Thoracic aorta (tissue), 2 donors: ENCODE results near the gene P2RY12. TPM values are rescaled to one million over a fixed set of nuclear protein-coding genes. Genes with fewer than 3 reads are reported as not detected.
A peak's percentile ranks its signal among the peaks of the same experiment; 100 is the strongest.

Source experiments
- ATAC-seq: fragments of 150-250 bp; one replicate; pipeline ENCODE4 v1.8.0; 2017; ENCODE audit warnings: low read depth; ENCODE audit not compliant: insufficient number of reproducible peaks, low FRiP score
- DNase-seq: peaks from one replicate; pipeline ENCODE4 v3.0.0-alpha.2; 2020; ENCODE audit warnings: low spot score
- H3K27ac ChIP-seq, 2 donors: fragments of 200-600 bp; sonication (generic); 1 replicate in 1 of 2; 2 replicates in 1 of 2; pipeline ENCODE4 v1.5.1; 2016; ENCODE audit warnings: mild to moderate bottlenecking in 2 of 2, moderate library complexity in 2 of 2
- H3K27me3 ChIP-seq: fragments of 200-600 bp; sonication (generic); replicated peaks from 2 replicates; pipeline ENCODE4 v1.6.0; 2016; ENCODE audit warnings: mild to moderate bottlenecking; ENCODE audit not compliant: insufficient read depth
- H3K36me3 ChIP-seq: fragments of 200-600 bp; sonication (generic); one replicate; pipeline ENCODE4 v1.5.1; 2016
- H3K4me1 ChIP-seq, 2 donors: fragments of 200-600 bp; sonication (generic); 1 replicate in 1 of 2; 2 replicates in 1 of 2; pipeline versions ENCODE4 v1.5.1 to v1.6.0; 2016; ENCODE audit warnings: low read depth in 2 of 2, mild to moderate bottlenecking in 1 of 2; ENCODE audit not compliant: control insufficient read depth in 1 of 2
- H3K4me3 ChIP-seq: fragments of 200-600 bp; sonication (generic); 2 replicates; pipeline ENCODE4 v1.5.1; 2016; ENCODE audit warnings: mild to moderate bottlenecking
- H3K9me3 ChIP-seq: fragments of 200-600 bp; sonication (generic); 2 replicates; pipeline ENCODE4 v1.5.1; 2016
- total RNA-seq, 2 donors: library from RNA; depleted of rRNA; stranded (reverse); fragments of >200 nt; gene quantifications; one replicate each; pipeline versions ENCODE4 v1.1.0 to v1.2.3, GENCODE V29; 2016
- TF ChIP-seq, protein P1 (sequence below): fragments of 200-600 bp; sonication (generic); IDR thresholded peaks from one replicate; pipeline ENCODE4 v1.5.1; 2019; ENCODE audit warnings: antibody characterized with exemption

P2RY12 gene
- total RNA-seq, 2 donors from 2014 or later = 2.2 to 10.7 TPM

DNA sequence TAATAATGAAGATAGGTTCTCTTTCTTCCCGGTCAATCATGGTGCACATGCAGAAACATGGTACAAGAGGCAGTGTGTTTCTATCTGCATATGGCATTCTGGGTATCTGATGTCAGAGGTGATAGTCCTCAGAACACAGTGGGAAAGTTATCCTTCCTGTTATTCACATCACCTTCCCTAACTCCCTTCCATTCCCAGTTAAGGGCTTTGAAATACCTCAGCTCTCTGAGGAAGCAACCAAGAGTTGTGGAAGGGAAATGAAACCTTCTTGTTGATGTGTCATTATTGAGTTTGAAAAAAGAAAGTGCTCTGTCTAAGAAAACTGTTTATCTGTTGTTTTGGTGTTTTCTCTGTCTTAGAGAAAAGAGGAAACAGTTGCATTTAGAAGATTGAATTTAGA is 33.3 kb downstream of the P2RY12 start:
- Histone ChIP-seq H3K9me3 (no peaks in the 10 kb centered on the region), H3K27me3 (no peaks in the 10 kb centered on the region), H3K4me3 (no peak overlapping the region), H3K4me1 (peaks cover 0 to under 1% of the 10 kb centered on the region in 2 donors), H3K36me3 (no peaks in the 10 kb centered on the region), H3K27ac (no peak overlapping the region)
- DNase-seq (no peak), ATAC-seq (no peak)
- TF ChIP-seq, protein P1, sequence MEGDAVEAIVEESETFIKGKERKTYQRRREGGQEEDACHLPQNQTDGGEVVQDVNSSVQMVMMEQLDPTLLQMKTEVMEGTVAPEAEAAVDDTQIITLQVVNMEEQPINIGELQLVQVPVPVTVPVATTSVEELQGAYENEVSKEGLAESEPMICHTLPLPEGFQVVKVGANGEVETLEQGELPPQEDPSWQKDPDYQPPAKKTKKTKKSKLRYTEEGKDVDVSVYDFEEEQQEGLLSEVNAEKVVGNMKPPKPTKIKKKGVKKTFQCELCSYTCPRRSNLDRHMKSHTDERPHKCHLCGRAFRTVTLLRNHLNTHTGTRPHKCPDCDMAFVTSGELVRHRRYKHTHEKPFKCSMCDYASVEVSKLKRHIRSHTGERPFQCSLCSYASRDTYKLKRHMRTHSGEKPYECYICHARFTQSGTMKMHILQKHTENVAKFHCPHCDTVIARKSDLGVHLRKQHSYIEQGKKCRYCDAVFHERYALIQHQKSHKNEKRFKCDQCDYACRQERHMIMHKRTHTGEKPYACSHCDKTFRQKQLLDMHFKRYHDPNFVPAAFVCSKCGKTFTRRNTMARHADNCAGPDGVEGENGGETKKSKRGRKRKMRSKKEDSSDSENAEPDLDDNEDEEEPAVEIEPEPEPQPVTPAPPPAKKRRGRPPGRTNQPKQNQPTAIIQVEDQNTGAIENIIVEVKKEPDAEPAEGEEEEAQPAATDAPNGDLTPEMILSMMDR = no peak

DNA sequence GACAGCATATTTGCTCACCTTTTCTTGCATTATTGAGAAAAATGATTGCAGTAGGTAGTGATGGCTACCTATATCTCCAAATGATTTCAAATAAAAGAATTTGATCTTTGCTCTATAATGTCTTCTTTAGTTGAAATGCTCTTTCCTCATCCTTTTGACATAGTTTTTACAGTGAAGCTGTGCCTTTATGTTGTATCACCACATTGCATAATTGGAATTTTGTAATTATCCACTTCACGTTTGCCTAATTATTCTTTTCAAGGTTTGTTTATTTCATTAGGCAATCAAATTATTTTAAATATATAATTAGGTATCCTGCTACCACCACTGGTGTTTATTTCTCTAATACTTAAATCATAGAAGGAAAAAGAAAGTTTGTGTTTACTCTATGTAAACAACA is 33.9 kb downstream of the P2RY12 start:
- no peaks in the 10 kb centered on the region for H3K36me3 ChIP-seq
- H3K27ac ChIP-seq = no peak overlapping the region
- peaks cover 0 to 3% of the 10 kb centered on the region in 2 donors for H3K4me1 ChIP-seq
- H3K4me3 ChIP-seq = no peak overlapping the region
- H3K27me3 ChIP-seq = no peaks in the 10 kb centered on the region
- ATAC-seq = no peak
- H3K9me3 ChIP-seq = no peaks in the 10 kb centered on the region
- no peak for DNase-seq
- TF ChIP-seq, protein P1 = no peak

DNA sequence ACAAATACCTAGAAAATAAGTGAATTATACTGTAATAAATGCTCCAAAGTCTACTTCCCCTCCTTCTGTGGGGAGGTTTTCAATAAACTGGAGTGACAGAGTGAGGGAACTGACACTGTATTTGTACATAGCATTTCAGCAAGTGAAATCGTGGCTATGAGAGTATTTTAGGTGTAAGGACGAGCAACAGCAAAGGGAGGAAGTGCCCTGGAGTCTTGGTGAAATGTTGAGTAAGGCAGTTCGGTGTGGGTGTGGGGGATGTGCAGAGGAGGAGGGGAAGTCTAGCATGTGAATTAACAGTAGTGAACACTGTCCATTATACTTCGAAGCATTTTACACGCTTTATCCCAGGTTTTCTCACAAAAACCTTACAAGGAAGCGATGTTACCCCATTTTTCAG is 37.1 kb downstream of the P2RY12 start:
- Histone ChIP-seq H3K27ac (no peak overlapping the region), H3K4me1 (peaks cover 0 to 3% of the 10 kb centered on the region in 2 donors), H3K36me3 (no peaks in the 10 kb centered on the region), H3K27me3 (no peaks in the 10 kb centered on the region), H3K9me3 (no peaks in the 10 kb centered on the region), H3K4me3 (no peak overlapping the region)
- no peak for ATAC-seq
- TF ChIP-seq, protein P1 = no peak
- DNase-seq = no peak

DNA sequence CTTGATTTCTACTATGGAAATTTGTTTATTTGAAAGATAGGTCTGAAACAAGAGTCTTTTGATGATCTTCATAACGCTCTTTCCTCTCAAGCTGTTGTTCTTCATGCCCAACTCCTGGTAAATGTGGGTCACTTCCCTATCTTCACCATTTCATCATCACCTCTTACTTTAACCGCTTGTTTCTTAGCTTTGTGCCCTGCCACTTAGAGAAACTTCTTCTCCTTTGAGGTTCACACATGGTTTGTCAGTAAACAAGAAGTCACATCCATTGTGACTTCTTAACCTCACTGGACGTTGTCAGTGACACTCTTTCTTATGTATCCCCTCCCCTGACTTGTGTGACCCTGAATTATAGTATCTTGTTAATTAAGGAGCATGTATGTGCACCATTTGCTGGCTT is 38.3 kb downstream of the P2RY12 start:
- DNase-seq (no peak), ATAC-seq (no peak)
- Histone ChIP-seq H3K36me3 (no peaks in the 10 kb centered on the region), H3K4me1 (peaks cover 0 to 3% of the 10 kb centered on the region in 2 donors), H3K27ac (no peak overlapping the region), H3K4me3 (peak overlapping the region; percentile 61), H3K27me3 (no peaks in the 10 kb centered on the region), H3K9me3 (no peaks in the 10 kb centered on the region)
- TF ChIP-seq, protein P1 = no peak

DNA sequence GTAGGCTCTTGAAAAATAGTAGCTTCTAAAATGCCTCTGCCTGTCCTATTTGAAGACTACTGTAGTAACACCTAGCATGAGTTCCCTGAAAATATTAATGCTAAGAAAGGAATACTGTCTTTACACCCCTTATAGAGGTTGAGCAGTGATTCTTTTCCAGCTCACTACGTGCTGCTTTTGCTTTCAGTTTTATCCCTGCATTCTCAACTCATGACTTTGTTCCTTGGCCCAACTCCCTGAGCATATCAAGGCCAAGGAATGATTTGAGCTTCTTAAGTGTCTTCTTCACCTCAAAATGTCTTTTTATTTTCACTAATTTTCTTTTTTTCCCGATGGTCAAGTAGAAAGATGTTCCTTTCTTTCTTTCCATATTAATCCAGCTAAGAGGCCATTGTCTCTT is 38.7 kb downstream of the P2RY12 start:
- ATAC-seq = no peak
- TF ChIP-seq, protein P1 = no peak
- Histone ChIP-seq H3K36me3 (no peaks in the 10 kb centered on the region), H3K4me1 (peaks cover 0 to 3% of the 10 kb centered on the region in 2 donors), H3K9me3 (no peaks in the 10 kb centered on the region), H3K27ac (no peak overlapping the region), H3K27me3 (no peaks in the 10 kb centered on the region), H3K4me3 (peak overlapping the region; percentile 61)
- no peak for DNase-seq
